ENCODE results near the gene FOXD1.
"Not testable (repeated sequence)": the region's sequence is repeated elsewhere in the genome, so short reads cannot be mapped to it uniquely, and the experiment has no call there.

Gene FOXD1

DNA sequence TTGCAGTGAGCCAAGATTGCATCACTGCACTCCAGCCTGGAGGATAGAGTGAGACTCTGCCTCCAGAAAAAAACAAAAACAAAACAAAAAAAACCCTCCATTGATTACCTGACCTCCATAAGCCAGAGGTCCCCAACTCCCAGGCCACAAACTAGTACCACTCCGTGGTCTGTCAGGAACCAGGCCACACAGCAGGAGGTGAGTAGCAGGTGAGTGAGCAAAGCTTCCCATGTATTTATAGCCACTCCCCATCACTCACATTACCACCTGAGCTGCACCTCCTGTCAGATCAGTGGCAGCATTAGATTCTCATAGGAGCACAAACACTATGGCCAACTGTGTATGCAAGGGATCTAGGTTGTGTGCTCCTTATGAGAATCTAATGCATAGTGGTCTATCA, 35.9 kb upstream of the FOXD1 start:
- no peak for DNase-seq (ENCODE audit: low read depth)
- no peak overlapping the region for H3K4me3 ChIP-seq (ENCODE audit: low read depth, low read length)
- TF ChIP-seq, protein P1, sequence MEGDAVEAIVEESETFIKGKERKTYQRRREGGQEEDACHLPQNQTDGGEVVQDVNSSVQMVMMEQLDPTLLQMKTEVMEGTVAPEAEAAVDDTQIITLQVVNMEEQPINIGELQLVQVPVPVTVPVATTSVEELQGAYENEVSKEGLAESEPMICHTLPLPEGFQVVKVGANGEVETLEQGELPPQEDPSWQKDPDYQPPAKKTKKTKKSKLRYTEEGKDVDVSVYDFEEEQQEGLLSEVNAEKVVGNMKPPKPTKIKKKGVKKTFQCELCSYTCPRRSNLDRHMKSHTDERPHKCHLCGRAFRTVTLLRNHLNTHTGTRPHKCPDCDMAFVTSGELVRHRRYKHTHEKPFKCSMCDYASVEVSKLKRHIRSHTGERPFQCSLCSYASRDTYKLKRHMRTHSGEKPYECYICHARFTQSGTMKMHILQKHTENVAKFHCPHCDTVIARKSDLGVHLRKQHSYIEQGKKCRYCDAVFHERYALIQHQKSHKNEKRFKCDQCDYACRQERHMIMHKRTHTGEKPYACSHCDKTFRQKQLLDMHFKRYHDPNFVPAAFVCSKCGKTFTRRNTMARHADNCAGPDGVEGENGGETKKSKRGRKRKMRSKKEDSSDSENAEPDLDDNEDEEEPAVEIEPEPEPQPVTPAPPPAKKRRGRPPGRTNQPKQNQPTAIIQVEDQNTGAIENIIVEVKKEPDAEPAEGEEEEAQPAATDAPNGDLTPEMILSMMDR (IDR thresholded peaks at IDR 0.05; ENCODE audit: control insufficient read depth, extremely low read depth, insufficient read depth), result no peak

DNA sequence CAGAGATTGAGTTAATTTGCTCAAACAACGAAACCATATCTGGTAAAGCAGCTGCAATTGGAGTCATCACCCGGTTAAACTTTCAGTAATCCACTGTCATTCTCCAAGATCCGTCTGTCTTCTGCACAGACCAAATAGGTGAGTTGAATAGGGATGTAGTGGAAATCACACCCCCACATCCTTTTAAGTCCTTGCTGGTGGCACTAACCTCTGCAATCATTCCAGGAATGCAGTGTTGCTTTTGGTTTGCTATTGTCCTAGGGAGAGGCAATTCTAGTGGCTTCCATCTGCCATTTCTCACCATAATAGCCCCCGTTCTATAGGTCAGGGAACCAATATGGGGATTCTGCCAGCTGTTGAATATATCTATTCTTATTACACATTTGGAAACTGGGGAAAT, 35.1 kb upstream of the FOXD1 start:
- no peak for DNase-seq (ENCODE audit: low read depth)
- TF ChIP-seq, protein P1 (IDR thresholded peaks at IDR 0.05; ENCODE audit: control insufficient read depth, extremely low read depth, insufficient read depth), result no peak
- H3K4me3 ChIP-seq (ENCODE audit: low read depth, low read length), result no peak overlapping the region

DNA sequence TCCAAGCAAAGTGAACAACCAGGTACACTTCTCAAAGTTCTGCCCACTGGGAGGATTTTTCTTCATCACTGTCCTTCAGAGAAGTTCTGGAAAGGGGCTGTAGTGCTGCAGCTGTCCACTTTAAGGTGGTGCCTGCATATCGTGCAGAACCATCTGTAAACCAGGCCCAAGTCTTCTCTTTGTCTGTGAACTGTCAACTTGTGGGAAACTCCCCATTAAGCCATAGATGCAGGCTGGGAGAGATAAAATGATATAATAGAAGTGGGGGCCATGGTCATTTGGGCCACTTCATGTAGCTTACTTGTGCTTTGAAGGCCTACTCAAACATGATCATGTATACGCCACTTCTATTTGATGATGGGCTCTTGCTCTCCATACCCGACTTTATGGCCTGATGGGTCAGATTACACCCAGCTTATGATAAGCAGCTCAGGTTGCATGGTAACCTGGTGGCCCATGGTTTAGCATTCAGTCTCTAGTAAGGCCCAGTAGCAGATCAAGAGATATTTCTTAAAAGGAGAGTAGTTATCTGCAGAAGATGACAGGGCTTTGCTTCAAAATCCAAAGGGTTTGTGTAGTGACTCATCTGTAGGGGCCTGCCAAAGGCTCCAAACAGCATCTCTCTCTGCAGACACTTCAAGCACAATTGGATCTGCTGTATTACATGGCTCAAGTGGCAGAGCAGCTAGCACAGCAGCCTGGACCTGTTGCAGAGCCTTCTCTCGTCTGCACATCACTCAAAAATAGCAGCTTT, 34.0 kb upstream of the FOXD1 start:
- no peak for DNase-seq (ENCODE audit: low read depth)
- TF ChIP-seq, protein P1 (IDR thresholded peaks at IDR 0.05; ENCODE audit: control insufficient read depth, extremely low read depth, insufficient read depth), result no peak
- no peak overlapping the region for H3K4me3 ChIP-seq (ENCODE audit: low read depth, low read length)

DNA sequence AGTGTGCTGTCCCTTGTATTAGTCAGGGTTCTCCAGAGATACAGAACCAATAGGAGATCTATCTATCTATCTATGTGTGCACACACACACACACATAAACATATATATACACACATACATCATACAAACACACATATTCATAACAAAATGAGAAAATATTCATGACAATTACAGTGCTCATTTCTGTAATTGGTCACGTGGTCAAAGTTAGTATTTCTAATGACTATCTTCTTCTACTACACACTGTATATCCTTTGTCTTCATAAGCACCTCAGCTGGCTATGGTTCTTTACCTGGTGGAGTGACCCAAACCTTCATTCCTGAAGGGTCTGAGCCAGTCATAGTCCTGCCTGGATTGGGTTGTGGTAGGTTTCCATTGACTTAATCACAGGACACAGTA, 31.9 kb upstream of the FOXD1 start:
- H3K4me3 ChIP-seq (ENCODE audit: low read depth, low read length), result no peak overlapping the region
- TF ChIP-seq, protein P1 (IDR thresholded peaks at IDR 0.05; ENCODE audit: control insufficient read depth, extremely low read depth, insufficient read depth), result no peak
- no peak for DNase-seq (ENCODE audit: low read depth)

DNA sequence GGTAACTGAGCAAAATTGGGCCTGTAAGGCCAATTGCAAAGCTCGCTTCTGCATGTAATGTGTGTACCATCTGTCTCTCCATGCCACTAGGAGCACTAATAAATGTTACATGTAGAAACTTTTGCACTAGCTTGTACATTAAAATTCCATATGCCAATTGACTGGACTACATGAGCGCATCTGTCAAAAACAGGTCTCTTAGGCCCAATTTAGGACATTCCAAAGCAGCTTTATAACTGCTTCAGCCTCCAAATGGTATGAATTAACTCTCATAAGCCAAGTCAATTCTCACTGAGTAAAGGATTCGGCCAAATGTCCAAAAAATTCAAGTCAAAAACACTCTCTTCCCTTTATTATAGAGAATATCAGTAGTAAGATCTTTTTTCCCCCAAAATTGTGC, 23.5 kb upstream of the FOXD1 start:
- TF ChIP-seq, protein P1 (IDR thresholded peaks at IDR 0.05; ENCODE audit: control insufficient read depth, extremely low read depth, insufficient read depth), result no peak

DNA sequence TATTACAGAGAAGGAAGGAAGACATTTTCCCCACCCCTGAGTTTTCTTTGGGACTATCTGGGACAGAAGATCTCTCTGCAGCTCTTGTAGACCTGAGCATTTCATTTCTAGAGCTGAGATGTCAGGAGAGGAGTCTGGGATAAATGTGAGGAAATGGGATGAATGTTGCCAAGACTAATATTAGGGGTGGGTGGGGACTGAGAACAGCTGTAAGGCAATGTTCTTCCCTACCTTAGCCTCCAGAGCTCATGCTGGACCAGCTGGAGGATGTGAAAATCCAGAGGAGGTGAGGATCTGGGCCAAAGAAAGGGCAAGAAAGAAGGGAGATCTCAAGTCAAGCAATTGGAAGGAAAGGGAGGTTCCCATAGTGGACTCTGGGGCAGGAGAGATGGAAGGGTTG, 23.1 kb upstream of the FOXD1 start:
- TF ChIP-seq, protein P1 (IDR thresholded peaks at IDR 0.05; ENCODE audit: control insufficient read depth, extremely low read depth, insufficient read depth), result no peak
- DNase-seq (ENCODE audit: low read depth), result no peak
- H3K4me3 ChIP-seq (ENCODE audit: low read depth, low read length), result no peak overlapping the region

More for the DNA sequence above, 23.5 kb upstream of the FOXD1 start:
- no peak overlapping the region for H3K4me3 ChIP-seq (ENCODE audit: low read depth, low read length)
- no peak for DNase-seq (ENCODE audit: low read depth)

DNA sequence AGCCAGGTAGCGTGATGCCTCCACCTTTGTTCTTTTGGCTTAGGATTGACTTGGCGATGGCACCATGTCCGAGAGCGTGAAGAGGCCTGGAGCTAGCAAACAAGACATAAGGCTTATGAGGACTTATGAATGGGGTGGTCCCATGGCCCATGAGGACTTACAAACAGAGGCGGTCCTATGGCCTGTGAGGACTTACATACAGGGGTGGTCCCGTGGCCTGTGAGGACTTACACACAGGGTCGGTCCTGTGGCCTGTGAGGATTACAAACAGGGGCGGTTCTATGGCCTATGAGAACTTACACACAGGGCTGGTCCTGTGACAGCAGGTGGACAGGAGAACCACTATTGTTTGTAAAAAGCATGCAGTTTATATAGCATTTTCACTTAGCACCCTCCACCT, 21.3 kb upstream of the FOXD1 start:
- no peak overlapping the region for H3K4me3 ChIP-seq (ENCODE audit: low read depth, low read length)
- no peak for DNase-seq (ENCODE audit: low read depth)
- TF ChIP-seq, protein P1 (IDR thresholded peaks at IDR 0.05; ENCODE audit: control insufficient read depth, extremely low read depth, insufficient read depth), result no peak

DNA sequence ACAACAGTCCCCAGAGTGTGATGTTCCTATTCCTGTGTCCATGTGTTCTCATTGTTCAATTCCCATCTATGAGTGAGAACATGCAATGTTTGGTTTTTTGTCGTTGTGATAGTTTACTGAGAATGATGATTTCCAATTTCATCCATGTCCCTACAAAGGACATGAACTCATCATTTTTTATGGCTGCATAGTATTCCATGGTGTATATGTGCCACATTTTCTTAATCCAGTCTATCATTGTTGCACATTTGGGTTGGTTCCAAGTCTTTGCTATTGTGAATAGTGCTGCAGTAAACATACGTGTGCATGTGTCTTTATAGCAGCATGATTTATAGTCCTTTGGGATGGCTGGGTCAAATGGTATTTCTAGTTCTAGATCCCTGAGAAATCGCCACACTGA, 20.1 kb upstream of the FOXD1 start:
- not testable (repeated sequence) for H3K4me3 ChIP-seq (ENCODE audit: low read depth, low read length); DNase-seq (ENCODE audit: low read depth)

All from LNCaP clone FGC (cell line).